Measurements from ENCODE around the gene OR10A5.
"Not testable (repeated sequence)": the region's sequence is repeated elsewhere in the genome, so short reads cannot be mapped to it uniquely, and the experiment has no call there.

Gene OR10A5

GRCh38 chr11:6845383-6845782 lies at the start of gene OR10A5:
Gene OR10A5, plus strand, starts transcription at chr11:6845683. Its CDS starts 0 bp downstream, at chr11:6845683.
- Histone ChIP-seq H3K9ac (ENCODE audit: low read length) (no peak within 1 kb of the TSS), H3K4me1 (ENCODE audit: control insufficient read depth, insufficient read depth, low read length) (no peaks in the 10 kb centered on the region), H3K36me3 (ENCODE audit: control insufficient read depth, insufficient read depth, low read length, severe bottlenecking) (no peaks in the 10 kb centered on the region), H3K4me3 (ENCODE audit: low read length) (no peak within 1 kb of the TSS), H3K9me3 (ENCODE audit: control insufficient read depth, low read length) (peaks cover 9% of the 10 kb centered on the region), H3K27me3 (replicated peaks; ENCODE audit: control insufficient read depth, insufficient read depth, low read length) (no peaks in the 10 kb centered on the region)
- no peak for DNase-seq (ENCODE audit: low read depth)

GRCh38 chr11:6799402-6799801 lies 46.1 kb upstream of the OR10A5 start, which contains the start of gene OR6A2:
Gene OR6A2, minus strand, starts transcription at chr11:6799689. Its CDS starts 3,981 bp downstream, at chr11:6795708.
- H3K27me3 ChIP-seq (replicated peaks; ENCODE audit: control insufficient read depth, insufficient read depth, low read length), result no peaks in the 10 kb centered on the region
- no peaks in the 10 kb centered on the region for H3K4me1 ChIP-seq (ENCODE audit: control insufficient read depth, insufficient read depth, low read length)
- H3K9ac ChIP-seq (ENCODE audit: low read length), result no peak within 1 kb of the TSS
- H3K4me3 ChIP-seq (ENCODE audit: low read length), result no peak within 1 kb of the TSS
- no peaks in the 10 kb centered on the region for H3K36me3 ChIP-seq (ENCODE audit: control insufficient read depth, insufficient read depth, low read length, severe bottlenecking)
- DNase-seq (ENCODE audit: low read depth), result no peak
- no peaks in the 10 kb centered on the region for H3K9me3 ChIP-seq (ENCODE audit: control insufficient read depth, low read length)

GRCh38 chr11:6801075-6801474 lies 44.4 kb upstream of the OR10A5 start:
- H3K36me3 ChIP-seq (ENCODE audit: control insufficient read depth, insufficient read depth, low read length, severe bottlenecking); H3K27me3 ChIP-seq (replicated peaks; ENCODE audit: control insufficient read depth, insufficient read depth, low read length); H3K4me1 ChIP-seq (ENCODE audit: control insufficient read depth, insufficient read depth, low read length); H3K4me3 ChIP-seq (ENCODE audit: low read length); H3K9me3 ChIP-seq (ENCODE audit: control insufficient read depth, low read length); DNase-seq (ENCODE audit: low read depth); H3K9ac ChIP-seq (ENCODE audit: low read length): not testable (repeated sequence)

GRCh38 chr11:6812390-6813005 lies 33.0 kb upstream of the OR10A5 start:
- DNase-seq (ENCODE audit: low read depth), result peak; percentile 70

GRCh38 chr11:6813656-6814055 lies 31.8 kb upstream of the OR10A5 start:
- Histone ChIP-seq H3K9ac (ENCODE audit: low read length) (no peak overlapping the region), H3K4me3 (ENCODE audit: low read length) (no peak overlapping the region), H3K27me3 (replicated peaks; ENCODE audit: control insufficient read depth, insufficient read depth, low read length) (peaks cover 14% of the 10 kb centered on the region), H3K4me1 (ENCODE audit: control insufficient read depth, insufficient read depth, low read length) (no peaks in the 10 kb centered on the region), H3K36me3 (ENCODE audit: control insufficient read depth, insufficient read depth, low read length, severe bottlenecking) (no peaks in the 10 kb centered on the region), H3K9me3 (ENCODE audit: control insufficient read depth, low read length) (no peaks in the 10 kb centered on the region)
- DNase-seq (ENCODE audit: low read depth), result no peak

More at GRCh38 chr11:6812390-6813005, 33.0 kb upstream of the OR10A5 start:
- no peaks in the 10 kb centered on the region for H3K36me3 ChIP-seq (ENCODE audit: control insufficient read depth, insufficient read depth, low read length, severe bottlenecking)
- no peaks in the 10 kb centered on the region for H3K9me3 ChIP-seq (ENCODE audit: control insufficient read depth, low read length)
- peaks cover 14% of the 10 kb centered on the region for H3K27me3 ChIP-seq (replicated peaks; ENCODE audit: control insufficient read depth, insufficient read depth, low read length)
- H3K4me3 ChIP-seq (ENCODE audit: low read length), result no peak overlapping the region
- H3K4me1 ChIP-seq (ENCODE audit: control insufficient read depth, insufficient read depth, low read length), result no peaks in the 10 kb centered on the region
- no peak overlapping the region for H3K9ac ChIP-seq (ENCODE audit: low read length)

- no peak for DNase-seq (ENCODE audit: low read depth)
- no peaks in the 10 kb centered on the region for H3K36me3 ChIP-seq (ENCODE audit: control insufficient read depth, insufficient read depth, low read length, severe bottlenecking)
- peaks cover 9% of the 10 kb centered on the region for H3K9me3 ChIP-seq (ENCODE audit: control insufficient read depth, low read length)
- no peak overlapping the region for H3K9ac ChIP-seq (ENCODE audit: low read length)
- peaks cover 12% of the 10 kb centered on the region for H3K27me3 ChIP-seq (replicated peaks; ENCODE audit: control insufficient read depth, insufficient read depth, low read length)
- H3K4me1 ChIP-seq (ENCODE audit: control insufficient read depth, insufficient read depth, low read length), result no peaks in the 10 kb centered on the region
- H3K4me3 ChIP-seq (ENCODE audit: low read length), result no peak overlapping the region
Measured at GRCh38 chr11:6817694-6818093, 27.8 kb upstream of the OR10A5 start.

GRCh38 chr11:6818967-6819366 lies 26.5 kb upstream of the OR10A5 start:
- Histone ChIP-seq H3K4me3 (ENCODE audit: low read length) (no peak overlapping the region), H3K4me1 (ENCODE audit: control insufficient read depth, insufficient read depth, low read length) (no peaks in the 10 kb centered on the region), H3K9ac (ENCODE audit: low read length) (no peak overlapping the region), H3K36me3 (ENCODE audit: control insufficient read depth, insufficient read depth, low read length, severe bottlenecking) (no peaks in the 10 kb centered on the region), H3K27me3 (replicated peaks; ENCODE audit: control insufficient read depth, insufficient read depth, low read length) (peaks cover 2% of the 10 kb centered on the region), H3K9me3 (ENCODE audit: control insufficient read depth, low read length) (peaks cover 9% of the 10 kb centered on the region)
- DNase-seq (ENCODE audit: low read depth), result no peak

- Histone ChIP-seq H3K4me3 (ENCODE audit: low read length) (no peak overlapping the region), H3K27me3 (replicated peaks; ENCODE audit: control insufficient read depth, insufficient read depth, low read length) (no peaks in the 10 kb centered on the region), H3K9ac (ENCODE audit: low read length) (no peak overlapping the region), H3K9me3 (ENCODE audit: control insufficient read depth, low read length) (peaks cover 9% of the 10 kb centered on the region), H3K36me3 (ENCODE audit: control insufficient read depth, insufficient read depth, low read length, severe bottlenecking) (no peaks in the 10 kb centered on the region), H3K4me1 (ENCODE audit: control insufficient read depth, insufficient read depth, low read length) (no peaks in the 10 kb centered on the region)
- DNase-seq (ENCODE audit: low read depth), result no peak
Measured at GRCh38 chr11:6824136-6824823, 21.2 kb upstream of the OR10A5 start.

GRCh38 chr11:6825231-6825744 lies 20.2 kb upstream of the OR10A5 start:
- no peaks in the 10 kb centered on the region for H3K4me1 ChIP-seq (ENCODE audit: control insufficient read depth, insufficient read depth, low read length)
- H3K4me3 ChIP-seq (ENCODE audit: low read length), result no peak overlapping the region
- H3K9ac ChIP-seq (ENCODE audit: low read length), result no peak overlapping the region
- H3K9me3 ChIP-seq (ENCODE audit: control insufficient read depth, low read length), result peaks cover 3% of the 10 kb centered on the region
- H3K36me3 ChIP-seq (ENCODE audit: control insufficient read depth, insufficient read depth, low read length, severe bottlenecking), result no peaks in the 10 kb centered on the region
- no peaks in the 10 kb centered on the region for H3K27me3 ChIP-seq (replicated peaks; ENCODE audit: control insufficient read depth, insufficient read depth, low read length)
- no peak for DNase-seq (ENCODE audit: low read depth)

GRCh38 chr11:6828103-6828502 lies 17.4 kb upstream of the OR10A5 start:
- no peak for DNase-seq (ENCODE audit: low read depth)
- Histone ChIP-seq H3K27me3 (replicated peaks; ENCODE audit: control insufficient read depth, insufficient read depth, low read length) (no peaks in the 10 kb centered on the region), H3K9me3 (ENCODE audit: control insufficient read depth, low read length) (no peaks in the 10 kb centered on the region), H3K36me3 (ENCODE audit: control insufficient read depth, insufficient read depth, low read length, severe bottlenecking) (no peaks in the 10 kb centered on the region), H3K4me3 (ENCODE audit: low read length) (no peak overlapping the region), H3K9ac (ENCODE audit: low read length) (no peak overlapping the region), H3K4me1 (ENCODE audit: control insufficient read depth, insufficient read depth, low read length) (no peaks in the 10 kb centered on the region)

GRCh38 chr11:6833356-6833755 lies 12.1 kb upstream of the OR10A5 start:
- no peak overlapping the region for H3K9ac ChIP-seq (ENCODE audit: low read length)
- no peaks in the 10 kb centered on the region for H3K36me3 ChIP-seq (ENCODE audit: control insufficient read depth, insufficient read depth, low read length, severe bottlenecking)
- H3K4me3 ChIP-seq (ENCODE audit: low read length), result no peak overlapping the region
- no peaks in the 10 kb centered on the region for H3K9me3 ChIP-seq (ENCODE audit: control insufficient read depth, low read length)
- no peaks in the 10 kb centered on the region for H3K27me3 ChIP-seq (replicated peaks; ENCODE audit: control insufficient read depth, insufficient read depth, low read length)
- H3K4me1 ChIP-seq (ENCODE audit: control insufficient read depth, insufficient read depth, low read length), result no peaks in the 10 kb centered on the region
- DNase-seq (ENCODE audit: low read depth), result no peak

Data from adipocyte (in vitro differentiated cells).